Measurements from ENCODE around the gene MYO7B.

The MYO7B gene

DNA sequence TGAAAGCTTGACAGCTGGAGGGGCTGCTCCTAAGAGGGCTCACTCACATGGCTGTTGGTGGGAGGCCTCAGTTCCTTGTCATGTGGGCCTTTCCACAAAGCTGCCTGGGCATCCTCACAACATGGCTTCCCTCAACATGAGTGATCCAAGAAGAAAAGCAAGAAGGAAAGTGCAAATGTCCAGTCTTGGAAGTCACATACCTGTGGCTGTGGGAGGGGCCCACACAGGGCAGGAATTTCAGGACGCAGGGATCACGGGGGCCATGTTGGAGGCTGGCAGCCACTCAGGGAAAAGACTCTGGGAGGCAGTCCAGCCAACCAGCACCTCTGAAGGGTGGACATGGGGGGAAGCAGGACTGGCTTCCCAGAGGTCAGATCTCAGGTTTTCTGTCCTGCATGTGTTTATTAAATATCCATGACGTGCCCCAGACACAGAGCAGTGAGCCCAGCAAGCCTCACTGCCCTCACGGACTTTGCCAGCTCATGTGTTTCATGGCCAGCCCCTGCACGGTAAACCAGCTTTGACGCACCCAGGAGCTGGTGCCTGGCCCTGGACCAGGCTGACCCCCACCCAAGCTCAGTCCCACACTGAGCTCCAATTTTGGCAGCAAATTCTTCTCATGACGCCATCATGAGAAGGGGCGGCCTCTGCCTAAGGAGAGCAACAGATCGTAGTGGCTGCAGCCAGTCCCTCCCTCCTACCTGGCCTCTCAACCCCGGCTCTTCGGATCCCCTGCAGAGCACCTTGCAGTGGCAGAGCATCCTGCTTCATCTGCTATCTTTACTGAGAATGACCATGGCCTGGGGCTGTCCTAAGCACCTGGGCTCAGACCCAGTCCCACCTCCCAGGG lies 75.8 kb downstream of the MYO7B start:
- DNase-seq: no peak

GRCh38 chr2:127612111-127612822 lies 76.8 kb downstream of the MYO7B start:
- no peak for DNase-seq

GRCh38 chr2:127614246-127614645 lies 78.8 kb downstream of the MYO7B start:
- DNase-seq: no peak

DNA sequence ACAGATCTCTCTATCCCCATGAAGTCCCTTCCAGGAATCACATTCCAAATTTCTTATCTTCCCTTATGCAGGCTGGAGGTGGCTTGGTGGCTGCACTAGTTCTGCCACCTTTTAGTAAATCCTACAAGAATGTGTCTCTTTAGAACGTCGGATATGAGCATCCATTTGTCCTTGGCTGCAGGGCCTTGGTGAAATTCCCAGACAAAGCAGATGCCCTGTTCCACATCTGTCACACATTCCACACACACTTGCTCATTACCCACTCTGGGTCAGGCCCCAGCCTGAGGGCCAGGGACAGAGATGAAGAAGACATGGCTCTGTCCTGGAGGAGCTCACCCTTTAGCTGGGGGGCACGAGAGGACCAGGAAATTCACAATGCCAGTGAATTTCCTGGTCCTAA lies 79.2 kb downstream of the MYO7B start:
- DNase-seq: no peak

- no peak for DNase-seq
Measured at GRCh38 chr2:127615511-127616166, 80.2 kb downstream of the MYO7B start.

DNA sequence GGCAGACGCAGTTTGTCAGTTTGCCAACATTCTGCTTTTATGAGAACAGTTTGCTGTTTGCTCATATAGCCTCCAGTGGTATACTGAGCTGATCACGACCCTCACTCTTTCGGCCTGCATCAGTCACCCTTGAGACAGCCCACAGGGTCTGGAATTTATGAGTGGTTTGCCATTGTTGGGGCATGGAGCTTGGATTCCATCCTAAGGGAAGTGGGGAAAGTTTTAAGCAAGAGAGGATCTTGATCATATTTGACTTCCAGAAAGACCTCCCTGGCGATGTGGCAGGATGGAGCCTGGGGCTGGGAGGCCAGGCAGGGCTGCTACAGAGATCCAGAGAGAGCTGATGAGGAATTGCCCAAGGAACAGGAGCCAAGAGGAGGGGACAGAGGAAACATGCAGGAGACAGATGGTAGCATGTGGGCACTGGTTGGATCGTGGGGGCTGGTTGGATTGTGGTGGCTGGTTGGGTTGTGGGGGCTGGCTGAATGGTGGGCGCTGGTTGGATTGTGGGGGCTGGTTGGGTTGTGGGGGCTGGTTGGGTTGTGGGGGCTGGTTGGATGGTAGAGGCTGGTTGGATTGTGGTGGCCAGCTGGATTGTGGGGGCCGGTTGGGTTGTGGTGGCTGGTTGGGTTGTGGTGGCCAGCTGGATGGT lies 83.2 kb downstream of the MYO7B start:
- DNase-seq: no peak

- no peak for DNase-seq
Measured at GRCh38 chr2:127619203-127619590, 83.7 kb downstream of the MYO7B start.

- DNase-seq: no peak
Measured at GRCh38 chr2:127619877-127620705, 84.6 kb downstream of the MYO7B start.

GRCh38 chr2:127620866-127621265 lies 85.4 kb downstream of the MYO7B start:
- no peak for DNase-seq

DNA sequence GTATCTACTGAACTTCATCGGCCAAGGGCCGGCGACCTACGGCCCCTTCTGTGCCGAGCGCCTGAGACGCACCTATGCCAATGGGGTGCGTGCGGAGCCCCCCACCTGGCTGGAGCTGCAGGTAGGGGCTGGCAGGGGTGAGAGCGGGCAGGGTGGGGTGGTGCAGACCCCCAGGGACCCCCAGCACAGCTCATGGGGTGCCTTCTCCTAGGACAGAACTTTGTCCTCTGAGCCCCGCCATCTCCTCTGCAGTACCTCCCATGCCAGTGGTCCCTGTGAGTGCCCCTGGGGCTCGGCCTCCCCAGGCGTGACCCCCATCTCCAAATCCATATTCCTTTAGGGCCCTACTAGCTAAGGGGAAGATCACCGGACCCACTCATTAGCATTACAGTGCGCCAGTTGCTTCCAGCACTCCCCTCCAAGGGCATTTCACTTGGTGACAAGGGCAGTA lies 86.5 kb downstream of the MYO7B start:
- no peak for DNase-seq

DNA sequence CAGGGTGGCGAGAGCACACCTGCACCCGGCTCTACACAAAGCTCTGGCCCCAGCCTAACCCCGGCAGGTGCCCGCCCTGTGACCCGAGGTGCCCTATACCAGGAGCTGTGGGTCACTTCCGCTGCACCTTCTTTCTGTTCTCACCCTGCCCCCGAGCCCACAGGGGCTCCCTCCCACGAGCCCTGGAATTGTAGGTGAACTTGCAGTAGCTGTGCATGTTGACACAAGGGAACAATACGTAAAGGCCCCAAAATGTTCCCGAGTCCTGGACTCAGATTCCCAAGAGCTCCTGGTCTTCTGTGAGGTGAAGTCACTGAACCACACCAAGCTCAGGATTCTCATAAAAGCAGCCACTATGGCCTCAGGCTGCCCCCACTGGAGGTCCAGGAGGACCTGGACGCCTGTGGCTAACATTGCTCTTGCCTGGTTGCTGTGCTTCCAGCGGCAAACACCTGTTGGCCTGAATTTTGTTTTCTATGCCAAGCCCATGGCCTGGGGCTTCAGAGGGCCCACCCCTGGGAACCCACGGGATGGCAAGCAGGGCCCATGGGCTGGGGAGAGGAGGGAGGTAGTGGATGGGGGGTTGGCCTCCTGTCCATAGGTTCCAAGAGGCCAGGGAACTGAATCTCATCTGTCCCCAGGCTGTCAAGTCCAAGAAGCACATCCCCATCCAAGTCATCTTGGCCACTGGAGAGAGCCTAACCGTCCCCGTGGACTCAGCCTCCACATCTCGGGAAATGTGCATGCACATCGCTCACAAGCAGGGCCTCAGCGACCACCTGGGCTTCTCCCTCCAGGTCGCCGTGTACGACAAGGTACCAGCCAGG lies 87.3 kb downstream of the MYO7B start:
- no peak for DNase-seq

- no peak for DNase-seq
Measured at GRCh38 chr2:127623388-127624319, 88.2 kb downstream of the MYO7B start.

GRCh38 chr2:127624320-127624755 lies 88.9 kb downstream of the MYO7B start:
- no peak for DNase-seq

DNA sequence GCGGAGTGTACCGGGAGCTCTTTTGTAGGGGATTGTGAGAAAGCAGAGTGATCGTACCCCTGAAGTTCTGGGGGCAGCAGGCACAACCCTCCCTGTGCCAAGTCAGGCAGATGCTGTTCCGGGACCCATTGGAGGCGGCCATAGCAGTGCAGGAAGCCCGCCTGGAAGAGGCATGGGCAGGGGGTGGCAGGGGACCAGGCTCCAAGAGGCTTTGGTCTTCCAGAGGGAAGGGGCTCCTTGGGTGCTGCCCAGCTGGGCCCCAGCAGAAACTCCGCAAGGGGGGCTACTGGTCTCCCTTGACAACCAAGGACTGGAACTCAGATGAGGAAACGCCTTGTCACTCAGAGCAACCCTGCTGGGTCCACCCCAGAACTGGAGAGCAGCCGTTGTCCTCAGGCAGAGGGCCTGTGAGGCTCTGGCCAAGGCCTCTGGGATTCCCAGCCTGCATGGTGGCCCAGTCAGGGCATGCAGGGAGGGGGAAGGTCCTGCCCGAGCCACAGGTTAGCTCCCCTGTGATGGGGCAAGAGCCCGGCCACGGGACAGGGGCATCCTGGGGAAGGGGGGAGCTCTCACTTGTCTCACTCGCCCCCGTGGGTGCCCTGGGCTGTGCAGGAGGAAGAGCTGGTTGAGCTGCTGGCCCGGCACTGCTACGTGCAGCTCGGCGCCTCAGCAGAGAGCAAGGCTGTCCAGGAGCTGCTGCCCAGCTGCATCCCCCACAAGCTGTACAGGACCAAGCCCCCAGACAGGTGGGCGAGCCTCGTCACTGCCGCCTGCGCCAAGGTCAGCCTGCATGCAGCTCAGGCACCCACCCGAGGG lies 89.5 kb downstream of the MYO7B start:
- no peak for DNase-seq

- DNase-seq: no peak
Measured at GRCh38 chr2:127625572-127625951, 90.1 kb downstream of the MYO7B start.

GRCh38 chr2:127626175-127626574 lies 90.7 kb downstream of the MYO7B start:
- no peak for DNase-seq

- DNase-seq: no peak
Measured at GRCh38 chr2:127626917-127627739, 91.6 kb downstream of the MYO7B start.
